GM23338 (cell line): ENCODE results near the gene IER5L. TPM values are rescaled to one million over a fixed set of nuclear protein-coding genes. Genes with fewer than 3 reads are reported as not detected.

Source experiments
- ATAC-seq: fragments of 200-7000 bp; cut with Tn5 transposase; 3 replicates; pipeline ENCODE4 v1.9.1; 2020
- DNase-seq: peaks from one replicate; pipeline ENCODE4 v3.0.0-alpha.2; 2015; ENCODE audit warnings: low spot score
- H2AFZ ChIP-seq: fragments of 200-600 bp; sonication (generic); 2 replicates; pipeline ENCODE4 v1.8.0; 2016; ENCODE audit warnings: antibody characterized with exemption, mild to moderate bottlenecking, moderate library complexity
- H3F3A ChIP-seq: fragments of 200-600 bp; sonication (generic); replicated peaks from 2 replicates; pipeline ENCODE4 v1.8.0; 2017; ENCODE audit warnings: antibody characterized with exemption, mixed run types, low read depth
- H3K27ac ChIP-seq: fragments of 200-600 bp; sonication (generic); 2 replicates; pipeline ENCODE4 v1.6.1; 2016; ENCODE audit warnings: low read depth
- H3K27me3 ChIP-seq: fragments of 200-600 bp; sonication (generic); 2 replicates; pipeline ENCODE4 v1.8.0; 2016; ENCODE audit warnings: mild to moderate bottlenecking, mixed run types, moderate library complexity; ENCODE audit not compliant: insufficient read depth
- H3K36me3 ChIP-seq: fragments of 200-600 bp; sonication (generic); 2 replicates; pipeline ENCODE4 v1.8.0; 2016; ENCODE audit warnings: mild to moderate bottlenecking; ENCODE audit not compliant: insufficient read depth
- H3K4me1 ChIP-seq: fragments of 200-600 bp; sonication (generic); 2 replicates; pipeline ENCODE4 v1.8.0; 2016; ENCODE audit warnings: mild to moderate bottlenecking, moderate library complexity; ENCODE audit not compliant: insufficient read depth
- H3K4me2 ChIP-seq: fragments of 200-600 bp; sonication (generic); 2 replicates; pipeline ENCODE4 v1.7.1; 2017; ENCODE audit warnings: mixed run types
- H3K4me3 ChIP-seq: fragments of 200-600 bp; sonication (generic); 2 replicates; pipeline ENCODE4 v1.6.1; 2016; ENCODE audit warnings: mixed run types
- H3K79me2 ChIP-seq: fragments of 200-600 bp; sonication (generic); replicated peaks from 2 replicates; pipeline ENCODE4 v1.8.0; 2017; ENCODE audit warnings: mild to moderate bottlenecking; ENCODE audit not compliant: insufficient read depth
- H3K9me2 ChIP-seq: fragments of 200-600 bp; sonication (generic); 2 replicates; pipeline ENCODE4 v1.8.0; 2017; ENCODE audit not compliant: insufficient read depth
- H4K20me1 ChIP-seq: fragments of 200-600 bp; sonication (generic); replicated peaks from 2 replicates; pipeline ENCODE4 v1.8.0; 2017; ENCODE audit warnings: mild to moderate bottlenecking; ENCODE audit not compliant: insufficient read depth
- H3K27ac Mint-ChIP-seq: 2 replicates; pipeline ENCODE4 v1.8.0; 2020; ENCODE audit warnings: inconsistent platforms, mild to moderate bottlenecking, moderate library complexity, mixed read lengths
- H3K27me3 Mint-ChIP-seq: 3 replicates; pipeline ENCODE4 v1.8.0; 2022; ENCODE audit warnings: low read depth, mild to moderate bottlenecking, moderate library complexity, mixed read lengths, inconsistent platforms; ENCODE audit not compliant: insufficient read depth, poor library complexity
- H3K36me3 Mint-ChIP-seq: 3 replicates; pipeline ENCODE4 v1.8.0; 2021; ENCODE audit warnings: low read depth, mild to moderate bottlenecking, inconsistent platforms, moderate library complexity, mixed read lengths
- H3K4me1 Mint-ChIP-seq: 3 replicates; pipeline ENCODE4 v1.8.0; 2020; ENCODE audit warnings: mild to moderate bottlenecking, inconsistent platforms, mixed read lengths
- H3K4me3 Mint-ChIP-seq: 3 replicates; pipeline ENCODE4 v1.8.0; 2021; ENCODE audit warnings: moderate library complexity, mild to moderate bottlenecking, inconsistent platforms, mixed read lengths
- H3K9me3 Mint-ChIP-seq: 3 replicates; pipeline ENCODE4 v1.8.0; 2020; ENCODE audit warnings: moderate library complexity, mild to moderate bottlenecking, inconsistent platforms, mixed read lengths
- CREB1 ChIP-seq: fragments of 250-450 bp; sonication (Bioruptor Pico); IDR thresholded peaks from 2 replicates; pipeline ENCODE4 v1.5.0; 2020; ENCODE audit warnings: low read depth, mild to moderate bottlenecking, moderate library complexity
- CTCF ChIP-seq, 2 experiments: fragments of 200-600 bp in 1 of 2; sonication (generic) in 1 of 2; conservative IDR thresholded peaks; 2 replicates each; pipeline versions ENCODE4 v1.5.1 to v1.6.1; 2016 to 2017; ENCODE audit warnings: antibody characterized with exemption in 2 of 2, low read depth in 2 of 2, mild to moderate bottlenecking in 2 of 2, moderate library complexity in 1 of 2
- ETS1 ChIP-seq: IDR thresholded peaks from 2 replicates; pipeline ENCODE4 v1.6.1; 2016; ENCODE audit warnings: antibody characterized with exemption
- EZH2 ChIP-seq: fragments of 200-600 bp; sonication (generic); IDR thresholded peaks from one replicate; pipeline ENCODE4 v1.8.0; 2017; ENCODE audit warnings: antibody characterized with exemption, mild to moderate bottlenecking, low read depth; ENCODE audit not compliant: unreplicated experiment
- EZH2phosphoT487 ChIP-seq: fragments of 200-600 bp; sonication (generic); IDR thresholded peaks from one replicate; pipeline ENCODE4 v1.8.1; 2018; ENCODE audit warnings: antibody characterized with exemption; ENCODE audit not compliant: unreplicated experiment
- JUNB ChIP-seq: IDR thresholded peaks from one replicate; pipeline ENCODE4 v1.6.1; 2016; ENCODE audit warnings: antibody characterized with exemption; ENCODE audit not compliant: unreplicated experiment
- NANOG ChIP-seq: IDR thresholded peaks from 2 replicates; pipeline ENCODE4 v1.6.1; 2016; ENCODE audit warnings: antibody characterized with exemption, borderline replicate concordance
- POLR2AphosphoS5 ChIP-seq: IDR thresholded peaks from 2 replicates; pipeline ENCODE4 v1.6.1; 2016; ENCODE audit warnings: antibody characterized with exemption, low read depth
- REST ChIP-seq: IDR thresholded peaks from one replicate; pipeline ENCODE4 v1.6.1; 2018; ENCODE audit warnings: antibody characterized with exemption; ENCODE audit not compliant: unreplicated experiment
- STAT1 ChIP-seq: IDR thresholded peaks from one replicate; pipeline ENCODE4 v1.6.1; 2016; ENCODE audit warnings: antibody characterized with exemption; ENCODE audit not compliant: unreplicated experiment
- ZNF114 ChIP-seq: fragments of 250-450 bp; sonication (Bioruptor Pico); IDR thresholded peaks from 2 replicates; pipeline ENCODE4 v1.5.0; 2020; ENCODE audit warnings: mild to moderate bottlenecking, moderate library complexity
- ZNF331 ChIP-seq: fragments of 250-450 bp; sonication (Bioruptor Pico); IDR thresholded peaks from 2 replicates; pipeline ENCODE4 v1.5.0; 2020; ENCODE audit warnings: low read depth, mild to moderate bottlenecking, moderate library complexity
- ZNF462 ChIP-seq: fragments of 250-450 bp; sonication (Bioruptor Pico); IDR thresholded peaks from 2 replicates; pipeline ENCODE4 v1.5.0; 2020; ENCODE audit warnings: mild to moderate bottlenecking, moderate library complexity
- polyA plus RNA-seq: library from polyadenylated mRNA; unstranded; fragments of >200 nt; fragmentation: Nextera tagmentation; extraction: Ambion mirVana; gene quantifications from 2 replicates; pipeline ENCODE4 v1.2.1, GENCODE V29; 2016
- total RNA-seq: library from RNA; depleted of rRNA; stranded (reverse); fragments of >200 nt; shearing (Covaris generic); gene quantifications from 2 replicates; pipeline ENCODE4 v1.2.3, GENCODE V29; 2014

The IER5L gene
- total and polyA plus RNA-seq, 2 experiments from 2014 or later, result 0.19 to 0.90 TPM

GRCh38 chr9:129171993-129172751, 5.9 kb downstream of the IER5L start:
- no peak overlapping the region for H2AFZ ChIP-seq
- Mint-ChIP-seq H3K27me3 (peaks cover 53% of the 10 kb centered on the region), H3K36me3 (no peaks in the 10 kb centered on the region), H3K27ac (no peak overlapping the region), H3K4me3 (no peak overlapping the region), H3K4me1 (peaks cover 17% of the 10 kb centered on the region), H3K9me3 (no peaks in the 10 kb centered on the region)
- H3K27me3 ChIP-seq, result peaks cover 72% of the 10 kb centered on the region
- peaks cover 10% of the 10 kb centered on the region; the same call in 1 of the 2 replicates for H3F3A ChIP-seq
- peaks cover 6% of the 10 kb centered on the region; the same call in 1 of the 2 replicates for H4K20me1 ChIP-seq
- H3K27ac ChIP-seq, result no peak overlapping the region
- TF ChIP-seq ZNF114, result no peak
- TF ChIP-seq EZH2, result no peak
- TF ChIP-seq CREB1 (CRISPR knock-in tag), result no peak
- no peak for TF ChIP-seq JUNB
- no peak for TF ChIP-seq CTCF (conservative IDR thresholded peaks at IDR 0.05; ENCODE audit: low read depth in 2 of 2)
- no peak for TF ChIP-seq NANOG
- no peak for TF ChIP-seq POLR2AphosphoS5
- no peak for TF ChIP-seq ZNF331
- no peak for TF ChIP-seq ZNF462 (CRISPR knock-in tag)
- TF ChIP-seq REST, result no peak
- no peak for TF ChIP-seq ETS1
- TF ChIP-seq STAT1, result no peak
- TF ChIP-seq EZH2phosphoT487, result no peak
- H3K4me3 ChIP-seq, result no peak overlapping the region
- H3K4me2 ChIP-seq, result no peak overlapping the region
- H3K4me1 ChIP-seq, result peaks cover 12% of the 10 kb centered on the region
- H3K36me3 ChIP-seq, result no peaks in the 10 kb centered on the region
- H3K9me2 ChIP-seq, result no peaks in the 10 kb centered on the region
- DNase-seq, result no peak
- H3K79me2 ChIP-seq, result no peaks in the 10 kb centered on the region
- no peak for ATAC-seq
